ENCODE data around the gene RBM19. TPM values are rescaled to one million over a fixed set of nuclear protein-coding genes. Genes with fewer than 3 reads are reported as not detected.

RBM19 gene
- polyA plus RNA-seq, 2 of the 4 experiments (the other 2 are of a cell fraction), result 16.0 to 18.6 TPM

- H3K27ac ChIP-seq, result no peak overlapping the region
- 11% methylated on average over 12 of the region's 12 CpGs for WGBS (ENCODE audit: missing lambda C conversion rate)
- CTCF ChIA-PET, result interaction anchor here (0.5 to 4.3 kb wide), 74 partner anchors 8 to 1994 kb away, joined by 3 to 40 read pairs (median 4); partner anchors contain the start of gene RBM19
- no peaks in the 10 kb centered on the region for H3K4me1 ChIP-seq
- TF ChIP-seq POLR2A (IDR thresholded peaks at IDR 0.05; ENCODE audit: low read length) (no peak), MAFK (IDR thresholded peaks at IDR 0.05; ENCODE audit: partially characterized antibody) (no peak), HEYL (CRISPR knock-in tag; IDR thresholded peaks at IDR 0.05) (no peak), RAD21 (conservative IDR thresholded peaks at IDR 0.05 in 1 of 2, IDR thresholded peaks at IDR 0.05 in 1 of 2) (peak; percentile 94 to 100), CHD4 (IDR thresholded peaks at IDR 0.05; ENCODE audit: borderline replicate concordance) (no peak), NR3C1 (IDR thresholded peaks at IDR 0.05) (no peak), SMC3 (IDR thresholded peaks at IDR 0.05) (peak; percentile 84), ELK1 (IDR thresholded peaks at IDR 0.05; ENCODE audit: low read depth, low read length) (no peak), ZSCAN20 (CRISPR knock-in tag; IDR thresholded peaks at IDR 0.05) (no peak), TP53 (CRISPR knock-in tag; IDR thresholded peaks at IDR 0.05) (no peak), FOSL2 (IDR thresholded peaks at IDR 0.05) (no peak), FOSL2 (CRISPR knock-in tag; IDR thresholded peaks at IDR 0.05) (no peak), ZFP36 (IDR thresholded peaks at IDR 0.05; ENCODE audit: borderline replicate concordance, partially characterized antibody) (no peak), EHMT2 (IDR thresholded peaks at IDR 0.05; ENCODE audit: low read depth) (no peak), GATA3 (IDR thresholded peaks at IDR 0.05; ENCODE audit: borderline replicate concordance) (no peak), ESRRA (IDR thresholded peaks at IDR 0.05; ENCODE audit: borderline replicate concordance, low read length) (no peak), CTCF (IDR thresholded peaks at IDR 0.05) (peak; percentile 96), TFCP2L1 (CRISPR knock-in tag; IDR thresholded peaks at IDR 0.05) (no peak), BCL3 (IDR thresholded peaks at IDR 0.05) (no peak), HOXA7 (CRISPR knock-in tag; IDR thresholded peaks at IDR 0.05) (no peak), REST (IDR thresholded peaks at IDR 0.05) (no peak), CEBPB (IDR thresholded peaks at IDR 0.05) (no peak), MYC (IDR thresholded peaks at IDR 0.05; ENCODE audit: borderline replicate concordance, low read length) (no peak)
- no peak overlapping the region for H3K4me2 ChIP-seq
- POLR2A ChIA-PET, result interaction anchor here (1.0 kb wide), 2 partner anchors 14 to 688 kb away, joined by 3 read pairs; no protein-coding TSS in a partner anchor
- FAIRE-seq (peak; percentile 68), DNase-seq (ENCODE audit: low read depth in 1 of 2, low spot score in 1 of 2) (peak; percentile 36 to 79), ATAC-seq (peak; percentile 71 to 89)
- H3K4me3 ChIP-seq, result no peak overlapping the region
- H3K9me3 ChIP-seq, result no peaks in the 10 kb centered on the region
These were observed 14.6 kb upstream of the RBM19 start for GRCh38 chr12:113980537-113981337.

Measured in A549 (cell line).